Activated T-cell treated with anti-CD3 and anti-CD28 coated beads for 1 hour (primary cell): ENCODE results near the gene USP34.
"Not testable (repeated sequence)": the region's sequence is repeated elsewhere in the genome, so short reads cannot be mapped to it uniquely, and the experiment has no call there.

Experiments used
- DNase-seq: peaks from one replicate; pipeline ENCODE4 v3.0.0-alpha.2; 2020; ENCODE audit warnings: low read depth

Gene USP34

DNA sequence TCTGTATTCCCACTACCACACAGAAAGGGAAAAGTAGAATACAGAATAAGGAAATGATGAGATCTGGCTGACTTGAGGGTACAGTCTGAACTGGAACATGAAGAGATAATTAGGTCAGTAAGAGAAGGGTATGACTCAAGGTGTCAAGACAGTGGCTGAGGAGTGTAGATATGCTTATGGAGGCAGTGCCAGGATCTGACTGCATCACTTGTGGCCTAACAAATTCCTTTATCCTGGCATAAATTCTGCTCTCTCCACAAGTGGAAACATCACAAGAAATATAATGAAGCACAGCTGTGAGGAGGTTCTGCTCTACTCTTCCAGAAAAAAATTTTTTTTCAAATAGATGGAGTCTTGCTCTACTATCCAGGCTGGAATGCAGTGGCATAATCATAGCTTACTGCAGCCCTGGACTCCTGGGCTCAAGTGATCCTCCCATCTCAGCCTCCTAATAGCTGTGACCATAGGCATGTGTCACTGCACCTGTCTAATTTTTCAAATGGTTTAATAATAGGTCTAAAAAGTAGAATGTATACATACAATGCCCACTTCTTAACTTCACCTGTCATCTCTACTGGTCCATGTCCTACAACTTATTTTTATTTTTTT lies 223.6 kb downstream of the USP34 start:
- no peak for DNase-seq

- no peak for DNase-seq
These were observed 226.2 kb downstream of the USP34 start for GRCh38 chr2:61244694-61245093.

DNA sequence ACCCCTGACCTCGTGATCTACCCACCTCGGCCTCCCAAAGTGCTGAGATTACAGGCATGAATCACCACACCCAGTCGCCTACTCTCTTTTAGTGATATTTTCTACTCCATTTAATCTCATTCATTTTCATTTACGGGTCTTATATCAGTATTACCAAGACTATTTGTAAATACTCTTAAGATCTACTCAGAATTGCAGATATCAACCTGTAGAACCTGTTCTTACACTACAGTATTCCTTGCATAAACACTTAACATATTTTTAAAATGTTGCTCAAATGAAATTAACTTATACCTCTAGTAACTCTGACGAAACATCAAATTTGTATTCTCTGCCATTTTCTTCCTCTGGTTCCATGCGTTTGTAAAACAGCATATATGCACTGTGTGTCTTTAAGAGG lies 229.6 kb downstream of the USP34 start:
- no peak for DNase-seq

GRCh38 chr2:61238219-61239012 lies 232.5 kb downstream of the USP34 start:
- no peak for DNase-seq

DNA sequence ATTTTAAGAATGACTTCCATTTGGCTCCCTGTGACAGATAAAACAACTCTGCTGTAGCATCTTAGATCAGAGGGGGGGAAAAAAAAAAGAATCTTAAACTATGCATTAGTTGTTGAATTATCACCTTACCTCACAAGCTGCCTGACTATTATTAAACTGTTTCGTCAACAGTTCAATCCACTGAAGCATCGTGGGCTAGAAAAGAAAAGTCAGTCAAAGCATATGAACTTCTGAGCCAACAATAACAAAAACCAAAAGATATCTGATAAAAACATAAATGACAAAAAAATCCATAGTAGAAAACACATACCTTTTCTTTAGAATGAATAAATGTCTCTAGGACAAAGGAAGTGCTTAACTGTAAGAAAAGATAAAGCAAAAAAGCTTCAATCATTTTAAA lies 235.2 kb downstream of the USP34 start:
- DNase-seq: no peak

DNA sequence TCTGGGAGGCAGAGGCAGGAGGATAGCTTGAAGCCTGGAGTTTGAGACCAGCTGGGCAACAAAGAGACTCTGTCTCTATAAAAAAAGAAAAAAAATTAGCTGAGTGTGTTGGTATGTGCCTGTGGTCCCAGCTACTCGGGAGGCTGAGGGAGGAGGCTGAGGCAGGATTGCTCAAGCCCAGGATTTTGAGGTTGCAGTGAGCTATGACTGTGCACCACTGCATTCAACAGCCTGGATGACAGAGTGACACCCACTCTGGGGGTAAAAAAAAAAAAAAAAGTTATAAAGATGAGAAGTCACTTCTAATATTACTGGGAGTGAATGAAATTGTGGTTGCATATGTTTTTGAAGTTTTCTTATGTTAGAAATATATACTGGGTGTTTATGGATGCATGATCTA lies 237.3 kb downstream of the USP34 start:
- DNase-seq: no peak

GRCh38 chr2:61229936-61230335 lies 241.0 kb downstream of the USP34 start:
- DNase-seq: no peak

DNA sequence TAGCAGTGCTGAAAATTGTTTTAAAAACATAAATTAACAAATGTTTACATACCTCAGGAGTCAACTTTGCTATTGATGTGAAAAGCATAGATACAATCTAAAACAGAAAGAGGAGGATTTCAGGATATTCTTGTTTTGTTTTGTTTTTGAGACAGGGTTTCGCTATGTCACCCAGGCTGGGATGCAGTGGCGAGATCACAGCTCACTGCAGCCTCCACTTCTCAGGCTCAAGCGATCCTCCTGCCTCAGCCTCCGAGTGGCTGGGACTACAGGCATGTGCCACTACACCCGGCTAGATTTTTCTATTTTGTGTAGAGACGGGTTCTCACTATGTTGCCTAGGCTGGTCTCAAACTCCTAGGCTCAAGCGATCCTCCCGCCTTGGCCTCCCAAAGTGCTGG lies 248.3 kb downstream of the USP34 start:
- no peak for DNase-seq

DNA sequence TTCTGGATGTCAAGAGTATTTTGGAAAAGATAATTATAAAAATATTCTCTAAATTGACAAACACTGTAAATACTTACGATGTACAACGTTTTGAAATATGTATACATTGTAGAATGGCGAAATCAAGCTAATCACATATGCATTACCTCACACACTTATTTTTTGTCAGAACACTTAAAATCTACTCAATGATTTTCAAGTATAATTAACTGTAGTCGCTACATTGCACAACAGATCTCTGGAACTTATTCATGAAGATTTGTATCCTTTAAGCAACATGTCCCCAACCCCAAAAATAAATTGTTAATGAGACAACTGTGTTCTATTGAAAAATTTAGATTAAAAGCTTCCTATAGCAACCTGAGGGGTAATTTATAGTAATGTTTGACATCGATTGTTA lies 249.1 kb downstream of the USP34 start:
- DNase-seq: no peak

DNA sequence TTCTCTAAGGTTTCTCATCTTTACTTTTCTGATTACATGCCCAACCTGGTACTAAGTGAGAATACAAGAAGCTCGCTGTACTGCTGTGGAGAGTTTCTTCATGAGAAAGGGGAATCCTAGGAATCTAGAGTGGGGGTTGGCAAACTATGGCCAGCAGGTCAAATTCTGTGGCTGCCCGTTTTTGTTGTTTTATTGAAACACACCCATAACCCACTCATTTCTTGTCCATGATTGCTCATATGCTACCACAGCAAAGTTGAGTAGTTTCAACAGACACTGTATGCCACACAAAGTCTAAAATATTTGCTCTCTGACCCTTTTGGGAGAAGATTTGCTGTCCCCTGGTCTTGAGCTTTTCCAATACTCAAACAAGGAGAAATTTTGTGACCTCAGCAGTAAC lies 250.1 kb downstream of the USP34 start:
- no peak for DNase-seq

GRCh38 chr2:61218817-61219170 lies 252.1 kb downstream of the USP34 start:
- DNase-seq: no peak

- DNase-seq: no peak
These were observed 252.6 kb downstream of the USP34 start for GRCh38 chr2:61218076-61218816.

DNA sequence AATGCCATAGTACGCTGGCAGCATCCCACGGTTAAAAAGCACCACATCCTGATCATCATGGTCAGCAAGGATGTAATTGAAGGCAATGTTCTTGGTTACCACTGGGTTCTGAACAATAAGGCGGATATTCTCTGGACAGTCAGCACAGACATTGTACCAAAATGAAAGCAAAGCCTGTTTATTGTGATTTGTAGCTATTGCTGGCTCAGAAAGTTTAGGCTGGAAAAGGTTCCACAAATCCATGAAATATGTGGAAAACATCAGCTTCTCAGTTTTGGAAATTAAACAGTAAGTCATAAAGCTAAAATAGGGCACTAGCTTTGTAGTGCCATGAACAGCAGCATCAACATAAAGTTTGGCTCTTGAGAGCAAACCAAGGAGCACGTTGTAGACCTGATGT lies 256.7 kb downstream of the USP34 start:
- DNase-seq: no peak

GRCh38 chr2:61210332-61210981 lies 260.4 kb downstream of the USP34 start:
- DNase-seq: no peak

GRCh38 chr2:61205132-61205531 lies 265.8 kb downstream of the USP34 start:
- DNase-seq: no peak

GRCh38 chr2:61196671-61197070 lies 274.2 kb downstream of the USP34 start:
- DNase-seq: no peak

DNA sequence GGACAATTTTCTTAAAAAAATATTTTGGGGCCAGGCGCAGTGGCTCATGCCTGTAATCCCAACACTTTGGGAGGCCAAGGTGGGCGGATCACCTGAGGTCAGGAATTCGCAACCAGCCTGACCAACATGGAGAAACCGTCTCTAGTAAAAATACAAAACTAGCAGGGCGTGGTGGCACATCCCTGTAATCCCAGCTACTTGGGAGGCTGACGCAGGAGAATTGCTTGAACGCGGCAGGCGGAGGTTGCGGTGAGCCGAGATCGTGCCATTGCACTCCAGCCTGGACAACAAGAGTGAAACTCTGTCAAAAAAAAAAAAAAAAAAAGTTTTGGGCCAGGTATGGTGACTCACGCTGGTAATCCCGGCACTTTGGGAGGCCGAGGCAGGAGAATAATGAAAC lies 276.2 kb downstream of the USP34 start:
- not testable (repeated sequence) for DNase-seq

DNA sequence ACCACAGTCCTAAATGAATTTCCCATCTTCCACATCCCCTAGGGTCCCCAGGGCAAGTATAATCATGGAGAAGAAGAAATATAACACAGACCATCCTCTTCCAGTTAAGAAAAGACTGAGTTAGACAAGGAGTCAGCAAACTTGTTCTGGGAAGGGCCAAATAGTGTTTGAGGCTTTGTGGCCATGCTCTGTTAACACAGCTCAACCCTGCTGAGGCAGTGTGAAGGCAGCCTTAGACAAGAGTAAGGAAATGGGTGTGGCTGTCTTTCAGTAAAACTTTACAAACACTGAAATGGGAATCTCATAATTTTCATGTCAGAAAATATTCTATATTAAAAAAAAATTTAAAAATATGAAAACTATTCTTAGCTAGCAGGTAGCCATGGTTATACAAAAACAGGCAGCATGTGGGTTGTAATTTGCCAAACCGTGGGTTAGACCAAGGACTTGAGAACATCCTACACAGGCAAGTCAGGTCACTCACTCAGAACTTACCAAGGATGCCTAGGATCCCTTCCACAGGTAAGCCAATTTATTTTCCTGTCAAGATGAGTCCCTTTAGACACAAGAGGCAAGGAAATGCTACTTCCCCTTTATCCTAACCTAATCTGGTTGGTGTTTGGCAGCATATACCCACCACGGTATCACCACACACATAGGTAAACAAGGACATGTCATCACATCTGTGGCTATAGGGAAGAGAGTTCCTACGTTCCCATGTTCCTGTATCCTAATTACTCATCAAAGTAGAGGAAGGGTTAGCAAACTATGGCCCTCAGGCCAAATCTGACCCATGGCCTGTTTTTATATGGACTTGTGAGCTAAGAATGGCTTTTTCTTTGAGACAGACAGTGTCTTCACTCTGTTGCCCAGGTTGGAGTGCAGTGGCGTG lies 277.0 kb downstream of the USP34 start:
- DNase-seq: no peak

GRCh38 chr2:61187085-61187484 lies 283.8 kb downstream of the USP34 start:
- no peak for DNase-seq

- no peak for DNase-seq
These were observed 285.6 kb downstream of the USP34 start for GRCh38 chr2:61185231-61185728.

DNA sequence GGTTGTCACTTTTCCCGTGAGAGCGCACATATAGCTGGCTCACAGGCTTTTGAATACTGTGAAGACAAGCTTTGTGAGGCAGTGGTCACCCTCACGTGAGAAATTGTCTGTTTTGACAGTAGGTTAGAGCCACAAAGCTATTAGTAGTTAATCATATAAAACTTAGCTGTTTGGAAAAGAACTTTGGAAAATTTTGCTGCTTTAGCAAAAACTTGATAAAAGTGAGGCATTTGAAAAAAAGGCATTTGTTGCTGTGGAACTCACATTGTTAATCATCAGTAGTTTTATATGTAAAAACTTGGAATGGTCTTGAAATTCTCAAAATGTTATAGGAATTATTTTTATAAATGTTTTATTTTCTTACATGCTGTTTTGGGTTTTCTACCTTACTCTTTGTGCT lies 286.6 kb downstream of the USP34 start:
- DNase-seq: no peak

- DNase-seq: no peak
These were observed 287.1 kb downstream of the USP34 start for GRCh38 chr2:61183795-61184194.
